WTC11 (cell line): ENCODE data around the gene ADD1.

Source experiments
- JAZF1 ChIP-seq: fragments of 250-450 bp; sonication (Bioruptor Pico); IDR thresholded peaks from 2 replicates; pipeline ENCODE4 v1.9.0; 2021; ENCODE audit warnings: moderate library complexity, mild to moderate bottlenecking, inconsistent platforms
- NR3C1 ChIP-seq: sonication (generic); formaldehyde crosslinking; conservative IDR thresholded peaks from 2 replicates; pipeline ENCODE4 v1.8.1; 2023; ENCODE audit warnings: low read depth, mild to moderate bottlenecking, missing genetic modification reagents
- SP1 ChIP-seq: sonication (generic); formaldehyde crosslinking; conservative IDR thresholded peaks from 2 replicates; pipeline ENCODE4 v1.8.1; 2022; ENCODE audit warnings: missing genetic modification reagents
- TP53 ChIP-seq: sonication (generic); formaldehyde crosslinking; IDR thresholded peaks from 2 replicates; pipeline ENCODE4 v1.8.1; 2023; ENCODE audit warnings: mild to moderate bottlenecking, missing genetic modification reagents
- TF ChIP-seq, protein P1 (sequence below): fragments of 200-600 bp; IDR thresholded peaks from 2 replicates; pipeline ENCODE4 v1.8.0; 2022; ENCODE audit warnings: antibody characterized with exemption

DNA sequence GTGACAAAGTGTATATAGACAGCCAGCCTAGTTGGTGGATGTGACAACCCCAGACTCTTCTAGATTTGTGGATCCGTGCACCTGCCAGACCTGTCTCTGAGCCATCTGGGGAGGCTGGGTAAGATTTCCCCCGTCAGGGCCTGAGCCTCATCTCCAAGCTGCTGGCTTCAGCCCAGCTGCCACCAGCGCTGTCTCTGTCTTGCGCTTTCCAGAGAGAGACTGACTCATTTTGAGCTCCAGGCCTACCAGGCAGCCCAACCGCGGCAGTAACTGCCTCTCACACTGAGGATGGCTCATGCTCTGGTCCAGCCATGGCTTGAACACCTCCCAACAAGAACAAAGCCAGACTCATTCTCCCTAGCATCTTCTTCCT lies 93.1 kb downstream of the ADD1 start:
- TF ChIP-seq, protein P1, sequence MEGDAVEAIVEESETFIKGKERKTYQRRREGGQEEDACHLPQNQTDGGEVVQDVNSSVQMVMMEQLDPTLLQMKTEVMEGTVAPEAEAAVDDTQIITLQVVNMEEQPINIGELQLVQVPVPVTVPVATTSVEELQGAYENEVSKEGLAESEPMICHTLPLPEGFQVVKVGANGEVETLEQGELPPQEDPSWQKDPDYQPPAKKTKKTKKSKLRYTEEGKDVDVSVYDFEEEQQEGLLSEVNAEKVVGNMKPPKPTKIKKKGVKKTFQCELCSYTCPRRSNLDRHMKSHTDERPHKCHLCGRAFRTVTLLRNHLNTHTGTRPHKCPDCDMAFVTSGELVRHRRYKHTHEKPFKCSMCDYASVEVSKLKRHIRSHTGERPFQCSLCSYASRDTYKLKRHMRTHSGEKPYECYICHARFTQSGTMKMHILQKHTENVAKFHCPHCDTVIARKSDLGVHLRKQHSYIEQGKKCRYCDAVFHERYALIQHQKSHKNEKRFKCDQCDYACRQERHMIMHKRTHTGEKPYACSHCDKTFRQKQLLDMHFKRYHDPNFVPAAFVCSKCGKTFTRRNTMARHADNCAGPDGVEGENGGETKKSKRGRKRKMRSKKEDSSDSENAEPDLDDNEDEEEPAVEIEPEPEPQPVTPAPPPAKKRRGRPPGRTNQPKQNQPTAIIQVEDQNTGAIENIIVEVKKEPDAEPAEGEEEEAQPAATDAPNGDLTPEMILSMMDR, result no peak
- TF ChIP-seq TP53 (CRISPR knock-in tag) (no peak), NR3C1 (no peak), JAZF1 (CRISPR knock-in tag) (no peak), SP1 (CRISPR knock-in tag) (no peak)
